Left ventricle myocardium inferior (tissue), 1 donor: ENCODE data around the gene ABHD16A. TPM values are rescaled to one million over a fixed set of nuclear protein-coding genes. Genes with fewer than 3 reads are reported as not detected.

Source experiments
- DNase-seq: peaks from one replicate; pipeline ENCODE4 v3.0.0-alpha.2; 2020
- H3K27ac ChIP-seq: fragments of 200-600 bp; replicated peaks from 2 replicates; pipeline ENCODE4 v1.8.0; 2021
- H3K27me3 ChIP-seq: fragments of 200-600 bp; 2 replicates; pipeline ENCODE4 v1.8.0; 2021; ENCODE audit warnings: low read depth
- H3K36me3 ChIP-seq: fragments of 200-600 bp; 2 replicates; pipeline ENCODE4 v1.8.0; 2021
- H3K4me1 ChIP-seq: fragments of 200-600 bp; 2 replicates; pipeline ENCODE4 v1.8.0; 2021
- H3K4me3 ChIP-seq: fragments of 200-600 bp; 2 replicates; pipeline ENCODE4 v1.8.0; 2021; ENCODE audit warnings: mild to moderate bottlenecking, moderate library complexity
- H3K9me3 ChIP-seq: fragments of 200-600 bp; replicated peaks from 2 replicates; pipeline ENCODE4 v1.8.0; 2021
- CTCF ChIP-seq: fragments of 200-600 bp; IDR thresholded peaks from 2 replicates; pipeline ENCODE4 v1.8.0; 2021; ENCODE audit warnings: antibody characterized with exemption, mild to moderate bottlenecking, borderline replicate concordance
- intact Hi-C: fragments of 100-400 bp; cut with micrococcal nuclease; formaldehyde crosslinking; loops from one replicate; pipeline ENCODE4 v1.11.0; 2022
- total RNA-seq: library from RNA; stranded (reverse); fragmentation: NEBNext Ultra II Directional; extraction: Animal tissue kit (Norgen Biotek cat#: 25700); gene quantifications from one replicate; pipeline ENCODE4 v1.2.1, GENCODE V29; 2021
- donor health status: DM: no; HTN: yes; CAD: no; lungs with severe emphysema.

Gene ABHD16A
- total RNA-seq, 1 donor from 2014 or later, result 29.6 TPM

GRCh38 chr6:31680226-31681134, 22.6 kb downstream of the ABHD16A start, which contains the start of gene LY6G5C:
Gene LY6G5C, minus strand, starts transcription at chr6:31681067. Its CDS starts 694 bp downstream, at chr6:31680373.
- peaks cover 7% of the 10 kb centered on the region for H3K36me3 ChIP-seq
- intact Hi-C loops, result no loop called here
- DNase-seq, result peak; percentile 77
- H3K27me3 ChIP-seq, result no peaks in the 10 kb centered on the region
- H3K9me3 ChIP-seq, result no peaks in the 10 kb centered on the region
- TF ChIP-seq CTCF, result peak; percentile 81
- peak within 1 kb of the TSS; percentile 74 for H3K4me3 ChIP-seq
- H3K4me1 ChIP-seq, result peaks cover 27% of the 10 kb centered on the region
- H3K27ac ChIP-seq, result peak within 1 kb of the TSS; percentile 72

- no peak for TF ChIP-seq CTCF
- Histone ChIP-seq H3K36me3 (peaks cover 10% of the 10 kb centered on the region), H3K27me3 (no peaks in the 10 kb centered on the region), H3K4me3 (no peak overlapping the region), H3K9me3 (no peaks in the 10 kb centered on the region), H3K27ac (no peak overlapping the region), H3K4me1 (peaks cover 23% of the 10 kb centered on the region)
- intact Hi-C loops, result no loop called here
- no peak for DNase-seq
These were observed 25.2 kb downstream of the ABHD16A start for GRCh38 chr6:31677955-31678354.

GRCh38 chr6:31676904-31677303, 26.2 kb downstream of the ABHD16A start:
- intact Hi-C loops, result no loop called here
- no peak overlapping the region for H3K4me3 ChIP-seq
- no peak for TF ChIP-seq CTCF
- no peaks in the 10 kb centered on the region for H3K27me3 ChIP-seq
- no peak for DNase-seq
- no peaks in the 10 kb centered on the region for H3K9me3 ChIP-seq
- no peak overlapping the region for H3K27ac ChIP-seq
- peaks cover 21% of the 10 kb centered on the region for H3K36me3 ChIP-seq
- peaks cover 18% of the 10 kb centered on the region for H3K4me1 ChIP-seq

- H3K36me3 ChIP-seq, result peaks cover 26% of the 10 kb centered on the region
- no peak for TF ChIP-seq CTCF
- intact Hi-C loops, result no loop called here
These were observed 26.7 kb downstream of the ABHD16A start for GRCh38 chr6:31676322-31676903.

GRCh38 chr6:31669676-31670075, 33.4 kb downstream of the ABHD16A start, which contains the start of gene LY6G5B:
Gene LY6G5B, plus strand, starts transcription at chr6:31669976. Its CDS starts 975 bp downstream, at chr6:31670951.
- no peak for TF ChIP-seq CTCF

More at GRCh38 chr6:31676322-31676903, 26.7 kb downstream of the ABHD16A start:
- no peak overlapping the region for H3K27ac ChIP-seq
- no peaks in the 10 kb centered on the region for H3K9me3 ChIP-seq
- no peak for DNase-seq
- peaks cover 13% of the 10 kb centered on the region for H3K4me1 ChIP-seq
- H3K27me3 ChIP-seq, result no peaks in the 10 kb centered on the region
- no peak overlapping the region for H3K4me3 ChIP-seq

More at GRCh38 chr6:31669676-31670075, 33.4 kb downstream of the ABHD16A start, which contains the start of gene LY6G5B:
- Histone ChIP-seq H3K27me3 (no peaks in the 10 kb centered on the region), H3K27ac (no peak within 1 kb of the TSS), H3K4me1 (peaks cover 35% of the 10 kb centered on the region), H3K9me3 (no peaks in the 10 kb centered on the region), H3K4me3 (no peak within 1 kb of the TSS), H3K36me3 (peaks cover 67% of the 10 kb centered on the region)
- DNase-seq, result no peak
- intact Hi-C loops, result no loop called here
